ENCODE data around the gene TARS1. TPM values are rescaled to one million over a fixed set of nuclear protein-coding genes. Genes with fewer than 3 reads are reported as not detected.

TARS1 gene
- total RNA-seq, 4 donors from 2014 or later: 27.7 to 64.2 (median 56.9) TPM

GRCh38 chr5:33415811-33416354 is 24.9 kb upstream of the TARS1 start:
- DNase-seq (ENCODE audit: low spot score in 2 of 2): no peak
- TF ChIP-seq POLR2A (IDR thresholded peaks at IDR 0.05) (no peak), CTCF (IDR thresholded peaks at IDR 0.05) (no peak), EP300 (IDR thresholded peaks at IDR 0.05) (no peak)
- Histone ChIP-seq H3K36me3 (no peaks in the 10 kb centered on the region), H3K9me3 (no peaks in the 10 kb centered on the region), H3K27ac (no peak overlapping the region), H3K4me3 (no peak overlapping the region), H3K27me3 (no peaks in the 10 kb centered on the region), H3K4me1 (peaks cover 0 to 5% (median 0%) of the 10 kb centered on the region in 4 donors)
- 44 to 56% methylated on average over 4 of the region's 4 CpGs for WGBS, 2 donors

GRCh38 chr5:33417632-33418031 is 23.1 kb upstream of the TARS1 start:
- H3K9me3 ChIP-seq: no peaks in the 10 kb centered on the region
- no peak for TF ChIP-seq CTCF (IDR thresholded peaks at IDR 0.05)
- no peak for TF ChIP-seq EP300 (IDR thresholded peaks at IDR 0.05)
- TF ChIP-seq POLR2A (IDR thresholded peaks at IDR 0.05): no peak
- no peaks in the 10 kb centered on the region for H3K36me3 ChIP-seq
- no peak overlapping the region for H3K4me3 ChIP-seq
- no peaks in the 10 kb centered on the region for H3K27me3 ChIP-seq
- no peak for DNase-seq (ENCODE audit: low spot score in 2 of 2)
- no peak overlapping the region for H3K27ac ChIP-seq
- peaks cover 0 to 5% (median 0%) of the 10 kb centered on the region in 4 donors for H3K4me1 ChIP-seq

- no peak for DNase-seq (ENCODE audit: low spot score in 2 of 2)
- Histone ChIP-seq H3K4me3 (no peak overlapping the region), H3K9me3 (no peaks in the 10 kb centered on the region), H3K27me3 (no peaks in the 10 kb centered on the region), H3K27ac (no peak overlapping the region), H3K4me1 (peaks cover 0 to 5% (median 0%) of the 10 kb centered on the region in 4 donors), H3K36me3 (no peaks in the 10 kb centered on the region)
- no peak for TF ChIP-seq EP300 (IDR thresholded peaks at IDR 0.05)
- TF ChIP-seq POLR2A (IDR thresholded peaks at IDR 0.05): no peak
- no peak for TF ChIP-seq CTCF (IDR thresholded peaks at IDR 0.05)
- 81 to 92% methylated on average over 5 of the region's 5 CpGs for WGBS, 2 donors
These were observed 19.8 kb upstream of the TARS1 start for GRCh38 chr5:33420946-33421345.

- WGBS, 2 donors: 84 to 87% methylated on average over 2 of the region's 2 CpGs
- Histone ChIP-seq H3K4me1 (peaks cover 0 to 5% (median 0%) of the 10 kb centered on the region in 4 donors), H3K36me3 (no peaks in the 10 kb centered on the region), H3K27me3 (no peaks in the 10 kb centered on the region), H3K27ac (no peak overlapping the region), H3K9me3 (no peaks in the 10 kb centered on the region), H3K4me3 (no peak overlapping the region)
- DNase-seq (ENCODE audit: low spot score in 2 of 2): no peak
- TF ChIP-seq POLR2A (IDR thresholded peaks at IDR 0.05) (no peak), EP300 (IDR thresholded peaks at IDR 0.05) (no peak), CTCF (IDR thresholded peaks at IDR 0.05) (no peak)
These were observed 18.6 kb upstream of the TARS1 start for GRCh38 chr5:33422191-33422590.

GRCh38 chr5:33423018-33423630 is 17.6 kb upstream of the TARS1 start:
- Histone ChIP-seq H3K36me3 (no peaks in the 10 kb centered on the region), H3K4me3 (no peak overlapping the region), H3K27me3 (no peaks in the 10 kb centered on the region), H3K9me3 (no peaks in the 10 kb centered on the region), H3K27ac (no peak overlapping the region), H3K4me1 (peaks cover 0 to 5% (median 0%) of the 10 kb centered on the region in 4 donors)
- 4 to 9% methylated on average over 3 of the region's 3 CpGs for WGBS, 2 donors
- DNase-seq (ENCODE audit: low spot score in 2 of 2): no peak
- TF ChIP-seq POLR2A (IDR thresholded peaks at IDR 0.05) (no peak), CTCF (IDR thresholded peaks at IDR 0.05) (peak; percentile 21 to 59 (median 36)), EP300 (IDR thresholded peaks at IDR 0.05) (no peak)

Measured in tibial nerve (tissue), 4 donors.